GM19035 (cell line): Measurements from ENCODE around the gene VPS4A.
"Not testable (repeated sequence)": the region's sequence is repeated elsewhere in the genome, so short reads cannot be mapped to it uniquely, and the experiment has no call there.

Experiments
- ATAC-seq: cut with Tn5 transposase; IDR thresholded peaks from one replicate; pipeline ENCODE4 v1.9.1; 2021; ENCODE audit not compliant: unreplicated experiment

Gene VPS4A

DNA sequence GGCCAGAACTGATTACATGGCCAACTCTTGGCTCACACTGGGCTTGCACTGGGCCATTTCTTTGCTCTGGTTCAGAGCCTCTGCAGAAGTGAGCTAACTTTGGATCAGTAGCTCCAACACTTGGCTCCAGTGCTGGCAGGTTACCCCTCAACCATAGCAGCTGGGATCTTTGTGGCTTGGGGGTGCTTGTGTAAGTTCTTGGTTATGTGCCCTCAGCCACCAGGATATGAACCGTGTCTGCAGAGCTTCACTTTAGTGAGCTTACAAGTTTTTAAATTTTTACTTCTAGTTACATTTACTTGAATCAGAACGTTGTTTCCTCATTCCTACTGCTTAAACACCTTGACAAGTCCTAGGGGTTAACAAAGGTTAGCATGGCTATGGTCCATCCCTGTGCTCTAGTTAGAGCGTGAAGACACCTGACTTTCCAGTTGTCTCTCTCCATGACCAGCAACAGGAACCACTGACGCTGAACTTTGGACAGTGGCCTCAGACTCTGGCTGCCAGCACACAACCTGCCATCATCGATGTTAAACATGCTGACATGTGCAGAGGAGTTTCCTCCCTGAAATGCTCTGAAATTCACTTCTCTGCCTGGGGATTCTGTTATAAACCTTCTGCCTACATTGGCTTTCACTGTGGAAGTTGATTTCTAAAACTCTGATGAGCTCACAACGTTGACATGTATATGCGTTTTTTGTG lies 15.2 kb downstream of the VPS4A start:
- ATAC-seq: no peak

DNA sequence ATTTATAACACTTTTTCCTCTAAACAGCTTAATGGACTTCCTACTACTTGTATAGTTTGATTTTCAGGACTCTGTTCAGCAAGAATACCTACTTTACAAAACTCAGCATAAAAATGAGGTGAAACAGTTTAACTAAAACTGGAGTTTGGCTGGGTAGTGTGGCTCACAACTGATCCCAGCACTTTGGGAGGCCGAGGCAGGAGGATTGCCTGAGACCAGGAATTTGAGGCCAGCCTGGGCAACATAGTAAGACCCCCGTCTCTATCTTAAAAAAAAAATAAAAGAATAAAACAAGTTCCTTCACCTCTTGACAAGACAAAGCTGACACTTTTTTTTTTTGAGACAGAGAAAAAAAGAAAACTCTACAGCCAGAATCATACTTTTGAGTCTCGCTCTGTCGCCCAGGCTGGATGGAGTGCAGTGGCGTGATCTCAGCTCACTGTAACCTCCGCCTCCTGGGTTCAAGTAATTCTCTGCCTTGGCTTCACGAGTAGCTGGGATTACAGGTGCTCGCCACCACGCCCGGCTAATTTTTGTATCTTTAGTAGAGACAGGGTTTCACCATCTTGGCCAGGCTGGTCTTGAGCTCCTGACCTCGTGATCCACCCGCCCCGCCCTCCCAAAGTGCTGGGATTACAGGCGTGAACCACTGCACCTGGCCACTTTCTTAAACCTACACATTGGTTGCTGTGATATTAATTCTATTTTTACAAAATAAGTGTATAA lies 16.6 kb downstream of the VPS4A start:
- no peak for ATAC-seq

DNA sequence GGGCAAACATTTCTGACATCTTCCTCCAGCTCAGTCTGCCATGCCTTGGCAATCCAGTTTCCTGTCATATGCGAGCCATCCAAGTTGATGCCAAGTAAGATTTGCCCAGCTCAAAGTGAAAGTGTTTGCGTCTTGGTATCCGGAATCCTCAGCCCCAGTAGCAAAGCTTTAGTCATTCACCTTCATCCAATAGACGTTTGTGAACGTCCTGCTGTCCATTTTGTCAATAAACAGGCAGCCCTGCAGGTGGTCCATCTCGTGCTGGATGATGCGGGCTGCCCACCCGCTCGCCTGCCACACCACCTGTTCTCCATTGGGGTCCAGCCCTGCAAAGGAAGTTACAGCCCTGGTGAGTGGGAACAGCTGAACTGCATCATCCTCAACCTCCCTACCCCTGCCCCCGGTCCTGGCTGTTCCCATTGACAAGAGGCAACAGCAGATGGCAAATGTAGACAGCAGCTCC lies 17.7 kb downstream of the VPS4A start:
- no peak for ATAC-seq

DNA sequence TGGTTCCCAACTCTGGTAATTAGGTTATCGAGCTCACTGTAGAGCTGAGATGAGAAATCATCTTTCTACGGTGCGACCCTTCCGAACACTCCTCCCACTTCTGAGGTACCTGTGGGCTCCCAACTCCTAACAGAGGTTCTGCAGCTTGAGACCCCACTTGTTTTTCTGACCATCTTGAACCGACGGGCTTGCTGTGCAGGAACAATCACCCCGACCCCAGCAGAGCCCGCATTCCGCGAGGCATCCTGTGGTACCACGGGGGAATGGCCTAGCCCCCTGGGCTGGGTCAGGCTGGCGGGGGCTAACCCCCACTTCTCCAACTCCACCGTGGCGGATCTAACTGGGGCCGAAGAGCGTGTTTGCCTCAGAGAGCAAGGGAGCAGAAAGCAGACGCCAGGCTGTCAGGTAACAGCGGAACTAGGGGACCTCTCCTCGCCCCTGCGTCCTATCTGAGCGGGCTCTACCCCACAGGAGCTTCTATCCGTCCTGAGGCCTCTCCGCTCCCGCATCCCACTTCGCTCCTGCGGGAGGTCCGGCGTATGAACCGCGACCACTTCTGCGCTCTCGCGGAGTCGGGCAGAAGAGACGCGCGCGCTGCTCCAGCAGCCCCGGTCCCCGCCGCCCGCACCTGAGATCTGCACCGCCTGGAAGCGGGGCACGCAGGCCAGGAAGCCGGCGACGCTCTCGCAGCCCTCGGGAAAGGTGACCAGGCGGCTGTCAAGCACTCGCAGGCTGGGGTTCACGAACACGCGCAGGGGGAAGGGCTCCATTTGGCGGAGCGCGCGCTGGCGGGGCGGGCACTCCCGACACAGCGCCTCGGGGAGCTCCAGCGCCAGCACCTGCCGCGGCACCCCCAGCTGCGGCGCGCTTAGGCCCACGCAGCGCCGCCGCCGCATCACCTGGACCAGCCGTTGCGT lies 18.5 kb downstream of the VPS4A start:
- ATAC-seq: peak; percentile 39

DNA sequence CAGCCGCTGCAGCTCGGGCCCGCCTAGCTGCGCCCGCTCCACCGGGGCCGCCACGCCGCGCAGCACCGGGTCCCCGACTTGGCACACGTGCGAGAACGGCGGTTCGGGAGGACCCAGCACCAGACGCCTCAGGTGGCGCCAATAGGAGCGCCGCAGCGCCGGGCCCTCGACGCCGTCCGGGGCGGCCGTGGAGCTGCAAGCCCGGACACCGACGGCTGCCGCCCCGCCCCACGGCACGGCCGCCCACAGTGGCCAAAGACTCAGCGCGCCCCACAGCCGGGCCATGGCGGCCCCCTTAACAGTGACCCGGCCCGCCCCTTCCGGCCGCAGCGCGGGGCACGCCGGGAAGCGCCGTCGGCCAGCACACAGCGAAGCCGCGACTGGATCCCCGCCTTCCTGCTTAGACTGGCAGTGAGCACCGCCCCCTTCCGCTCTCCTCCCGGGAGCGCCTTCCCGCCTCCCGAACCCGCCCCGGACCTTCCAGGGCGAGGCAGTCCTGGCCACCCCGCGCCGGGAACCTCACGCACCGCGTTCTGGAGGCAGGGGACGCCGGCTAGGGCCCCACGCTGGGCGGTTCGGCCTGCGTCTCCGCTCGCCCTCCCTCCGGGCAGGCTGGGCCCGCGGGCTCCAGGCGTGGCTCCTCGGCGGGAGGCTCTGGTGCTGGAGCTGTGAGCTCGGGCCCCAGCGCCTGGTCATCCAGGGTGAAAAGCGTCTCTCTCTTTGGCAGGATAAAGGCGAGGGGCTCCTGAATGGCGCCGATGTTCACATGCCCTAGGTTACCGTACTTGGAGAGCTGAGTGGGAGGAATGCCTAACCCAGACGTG lies 19.3 kb downstream of the VPS4A start, which contains the start of gene PDF:
PDF (minus strand) TSS at position 303 of the 824 bp plus-strand sequence; CDS start at position 285, 18 bp downstream.
- peak; percentile 91 for ATAC-seq

DNA sequence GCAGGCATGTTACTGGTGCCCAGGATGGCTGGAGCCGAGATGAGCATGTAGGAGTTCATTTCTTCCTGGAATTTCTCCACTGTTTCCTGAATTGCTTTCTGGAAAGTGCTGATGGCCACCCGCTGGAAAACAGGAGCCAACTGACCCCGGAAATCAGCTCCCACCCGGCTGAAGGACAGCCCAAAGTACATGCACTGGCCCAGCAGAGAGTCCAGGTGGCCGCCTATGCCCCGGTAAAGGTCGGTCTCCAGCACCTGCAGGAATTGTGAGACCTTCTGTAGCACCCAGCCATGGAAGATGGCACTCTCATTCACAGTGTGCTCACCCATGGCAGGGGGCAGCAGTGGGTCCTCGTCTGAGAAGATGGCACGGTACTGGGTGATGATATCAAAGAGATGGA lies 23.5 kb downstream of the VPS4A start:
- ATAC-seq: no peak

DNA sequence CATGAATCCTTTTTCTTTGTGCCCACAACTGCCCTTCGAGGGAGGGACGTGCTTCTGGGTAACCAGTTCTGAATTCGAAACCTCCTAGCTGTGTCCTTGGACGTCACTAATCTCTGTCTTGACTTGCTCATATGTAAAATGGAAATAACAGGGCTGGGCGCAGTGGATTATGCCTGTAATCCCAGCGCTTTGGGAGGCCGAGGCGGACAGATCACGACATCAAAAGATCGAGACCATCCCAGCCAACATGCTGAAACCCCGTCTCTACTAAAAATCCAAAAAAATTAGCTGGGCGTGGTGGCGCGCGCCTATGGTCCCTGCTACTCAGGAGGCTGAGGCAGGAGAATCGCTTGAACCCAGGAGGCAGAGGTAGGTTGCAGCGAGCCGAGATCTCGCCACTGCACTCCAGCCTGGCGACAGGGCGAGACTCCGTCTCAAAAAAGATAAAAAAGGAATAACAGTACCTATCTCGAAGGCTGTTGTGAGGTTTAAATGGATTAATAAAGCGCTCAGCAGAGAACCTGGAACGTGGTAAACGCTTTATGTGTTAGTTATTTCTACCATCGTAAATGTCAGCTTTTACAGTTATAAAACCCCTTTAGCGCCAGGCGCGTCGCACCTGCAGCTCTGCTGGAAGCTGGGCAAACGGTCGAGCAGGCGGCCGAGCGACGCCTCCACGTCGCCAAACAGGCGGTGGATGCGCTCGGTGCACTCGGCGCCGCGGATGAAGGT lies 27.6 kb downstream of the VPS4A start:
- ATAC-seq: no peak

DNA sequence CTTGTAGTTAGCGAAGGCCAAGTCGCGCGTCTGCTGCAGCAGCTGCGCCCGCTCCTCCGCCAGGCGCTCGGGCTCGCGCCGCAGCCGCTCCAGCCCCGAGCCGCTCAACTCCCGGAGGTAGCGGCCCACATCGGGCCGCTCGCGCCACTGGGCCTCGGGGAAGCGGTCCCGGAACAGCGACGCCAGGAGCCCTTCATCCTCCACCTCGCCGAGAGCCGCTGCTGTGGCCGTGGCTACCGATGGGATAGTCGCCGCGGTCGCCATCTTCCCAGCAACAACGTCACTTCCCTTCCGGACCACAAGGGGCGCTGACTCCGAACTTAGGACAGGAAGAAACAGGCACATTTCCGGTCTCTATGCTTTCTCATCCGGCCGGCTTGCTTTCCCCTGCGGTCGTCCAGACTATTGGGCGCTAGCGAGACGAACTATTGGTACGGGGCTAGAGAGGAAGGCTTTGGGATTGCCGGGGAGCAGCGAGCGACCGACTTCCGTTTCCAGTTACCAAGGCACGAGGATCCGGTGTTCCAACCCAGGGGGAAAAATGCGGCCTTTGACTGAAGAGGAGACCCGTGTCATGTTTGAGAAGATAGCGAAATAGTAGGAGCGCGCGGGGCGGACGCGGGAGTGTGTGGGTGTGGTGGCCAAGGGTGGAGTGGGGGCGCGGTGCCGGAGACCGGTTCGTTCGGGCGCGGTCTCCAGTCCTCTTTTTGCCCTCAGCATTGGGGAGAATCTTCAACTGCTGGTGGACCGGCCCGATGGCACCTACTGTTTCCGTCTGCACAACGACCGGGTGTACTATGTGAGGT lies 28.3 kb downstream of the VPS4A start, which contains the start of the genes COG8 and NIP7:
COG8 (minus strand) TSS at position 276 of the 806 bp plus-strand sequence; CDS start at position 264, 12 bp downstream.
NIP7 (plus strand) TSS at position 484 of the 806 bp plus-strand sequence; CDS start at position 542, 58 bp downstream.
- peak; percentile 88 for ATAC-seq

DNA sequence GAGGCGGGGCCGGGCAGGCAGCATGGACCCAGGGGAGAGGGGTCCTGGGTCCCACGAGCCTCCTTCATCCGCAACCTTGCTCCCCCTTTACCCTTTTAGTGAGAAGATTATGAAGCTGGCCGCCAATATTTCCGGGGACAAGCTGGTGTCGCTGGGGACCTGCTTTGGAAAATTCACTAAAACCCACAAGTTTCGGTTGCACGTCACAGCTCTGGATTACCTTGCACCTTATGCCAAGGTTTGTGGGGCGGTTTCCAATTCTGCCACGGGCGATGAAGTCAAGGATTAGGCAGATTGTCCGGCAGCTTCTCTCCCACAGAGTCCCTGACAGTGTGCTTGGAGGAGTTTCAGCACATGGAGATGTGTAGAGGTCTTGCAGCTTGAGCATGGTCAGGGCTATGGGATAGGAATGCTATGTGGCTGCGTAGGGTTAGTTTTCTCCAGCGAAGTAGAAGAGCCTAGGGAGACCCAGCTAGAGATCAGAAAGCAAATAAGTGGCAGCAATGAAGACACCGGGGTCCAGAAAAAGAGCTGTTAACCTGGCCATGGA lies 29.0 kb downstream of the VPS4A start:
- ATAC-seq: no peak

DNA sequence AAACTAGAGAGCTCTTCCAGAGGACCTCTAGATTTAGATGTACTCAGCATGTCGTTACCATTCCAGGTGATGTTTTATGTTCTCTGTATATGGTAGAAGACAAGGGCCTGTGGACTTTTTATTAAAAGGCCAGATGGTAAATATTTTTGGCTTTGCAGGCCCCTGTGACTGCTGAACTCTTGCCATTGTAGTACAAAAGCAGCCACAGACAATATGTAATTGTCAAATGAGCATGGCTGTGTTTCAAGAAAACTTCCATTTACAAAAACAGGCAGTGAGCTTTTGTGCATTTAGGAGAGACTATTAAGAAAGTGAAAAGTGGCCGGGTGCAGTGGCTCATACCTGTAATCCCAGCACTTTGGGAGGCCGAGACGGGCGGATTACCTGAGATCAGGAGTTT lies 33.0 kb downstream of the VPS4A start:
- ATAC-seq: no peak

DNA sequence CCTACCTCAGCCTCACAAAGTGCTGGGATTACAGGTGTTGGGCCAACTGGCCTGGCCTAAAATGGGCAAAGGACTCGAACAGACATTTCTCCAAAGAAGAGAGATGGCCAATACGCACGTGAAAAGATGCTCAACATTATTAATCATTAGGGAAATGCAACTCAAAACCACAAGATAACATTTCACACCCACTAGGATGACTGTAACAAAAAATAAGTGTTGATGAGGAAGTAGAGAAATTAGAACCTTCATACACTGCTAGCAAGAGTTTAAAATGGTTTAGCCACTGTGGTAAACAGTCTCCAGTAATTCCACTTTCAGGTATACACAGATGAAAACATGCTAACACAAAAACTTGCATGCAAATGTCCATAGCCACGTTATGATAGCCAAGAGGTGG lies 34.8 kb downstream of the VPS4A start:
- ATAC-seq: no peak

DNA sequence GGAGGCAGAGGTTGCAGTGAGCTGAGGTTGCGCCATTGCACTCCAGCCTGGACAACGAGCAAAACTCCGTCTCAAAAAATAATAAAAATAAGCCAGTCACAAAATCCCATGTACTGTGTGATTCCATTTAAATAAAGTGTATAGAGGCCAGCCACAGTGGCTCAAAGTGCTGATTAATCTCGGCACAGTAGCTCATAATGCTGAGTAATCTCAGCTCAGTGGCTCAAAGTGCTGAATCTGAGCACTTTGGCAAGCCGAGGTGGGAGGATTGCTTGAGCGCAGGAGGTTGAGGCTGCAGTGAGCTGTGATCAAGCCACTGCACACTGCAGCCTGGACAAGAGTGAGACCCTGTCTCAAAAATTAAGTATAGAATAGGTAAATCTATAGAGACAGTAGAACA lies 35.5 kb downstream of the VPS4A start:
- ATAC-seq: no peak

DNA sequence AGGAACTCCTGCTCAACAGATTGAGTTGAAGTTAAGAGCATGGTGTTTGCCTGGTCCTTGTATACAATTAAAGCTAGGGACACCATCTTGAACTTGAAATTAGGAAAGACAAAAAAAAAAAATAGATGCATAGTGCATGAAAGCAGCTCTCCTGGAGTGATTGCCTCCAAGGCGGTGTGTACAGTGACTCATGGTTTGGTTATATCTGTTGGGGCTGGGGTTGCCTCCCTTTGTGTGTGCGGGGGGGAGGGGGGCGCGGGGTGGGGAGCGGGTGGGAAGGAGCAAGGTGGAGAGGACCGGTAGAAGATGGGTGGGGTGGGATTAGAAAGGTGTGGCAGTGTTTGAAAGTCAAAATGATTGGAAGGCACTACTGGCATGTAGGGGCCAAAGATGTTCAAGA lies 37.1 kb downstream of the VPS4A start:
- no peak for ATAC-seq

DNA sequence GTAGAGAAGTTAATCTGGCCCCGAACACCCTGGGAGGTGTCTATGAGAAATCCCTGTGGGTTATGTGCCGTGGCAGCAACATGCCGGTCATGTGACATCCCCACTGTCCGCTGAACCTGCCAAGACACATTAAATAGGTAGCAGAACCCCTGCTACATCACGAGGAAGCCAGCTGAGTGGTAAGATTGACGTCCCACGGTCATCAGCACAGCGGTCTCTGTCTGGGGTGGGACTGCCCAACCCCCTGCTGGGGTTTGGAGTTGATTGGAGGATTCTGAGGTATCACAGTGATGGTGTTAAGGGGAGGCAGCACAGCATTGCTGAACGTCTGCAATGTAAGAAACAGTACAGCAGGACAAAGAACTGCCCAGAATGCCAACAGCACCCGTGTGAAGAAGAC lies 38.4 kb downstream of the VPS4A start:
- no peak for ATAC-seq

DNA sequence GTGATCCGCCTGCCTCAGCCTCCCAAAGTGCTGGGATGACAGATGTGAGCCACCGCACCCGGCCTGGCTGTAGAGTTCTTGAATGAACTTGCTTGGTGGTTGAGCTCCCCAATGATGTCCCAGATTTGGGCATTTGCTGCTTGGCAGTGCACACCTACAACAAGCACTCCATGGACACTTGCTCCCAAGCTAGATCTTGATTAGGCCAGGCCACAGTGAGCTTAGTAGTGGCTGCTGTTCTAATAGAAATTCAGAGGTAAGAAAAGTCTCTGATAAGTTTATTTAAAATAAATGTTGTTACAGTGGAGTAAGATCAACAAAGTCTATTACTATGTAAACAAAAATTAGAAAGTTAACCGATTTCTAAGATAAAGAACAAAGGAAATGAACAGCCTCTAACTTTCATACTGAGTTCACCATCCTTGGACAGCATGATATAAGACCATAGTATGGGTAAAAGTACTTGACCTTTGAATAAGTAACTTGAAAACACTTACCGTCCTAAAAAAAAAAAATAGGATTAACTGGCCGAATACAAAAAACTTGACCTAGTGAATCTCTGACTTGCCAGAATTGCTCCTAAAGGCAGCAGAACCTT lies 39.5 kb downstream of the VPS4A start:
- no peak for ATAC-seq

DNA sequence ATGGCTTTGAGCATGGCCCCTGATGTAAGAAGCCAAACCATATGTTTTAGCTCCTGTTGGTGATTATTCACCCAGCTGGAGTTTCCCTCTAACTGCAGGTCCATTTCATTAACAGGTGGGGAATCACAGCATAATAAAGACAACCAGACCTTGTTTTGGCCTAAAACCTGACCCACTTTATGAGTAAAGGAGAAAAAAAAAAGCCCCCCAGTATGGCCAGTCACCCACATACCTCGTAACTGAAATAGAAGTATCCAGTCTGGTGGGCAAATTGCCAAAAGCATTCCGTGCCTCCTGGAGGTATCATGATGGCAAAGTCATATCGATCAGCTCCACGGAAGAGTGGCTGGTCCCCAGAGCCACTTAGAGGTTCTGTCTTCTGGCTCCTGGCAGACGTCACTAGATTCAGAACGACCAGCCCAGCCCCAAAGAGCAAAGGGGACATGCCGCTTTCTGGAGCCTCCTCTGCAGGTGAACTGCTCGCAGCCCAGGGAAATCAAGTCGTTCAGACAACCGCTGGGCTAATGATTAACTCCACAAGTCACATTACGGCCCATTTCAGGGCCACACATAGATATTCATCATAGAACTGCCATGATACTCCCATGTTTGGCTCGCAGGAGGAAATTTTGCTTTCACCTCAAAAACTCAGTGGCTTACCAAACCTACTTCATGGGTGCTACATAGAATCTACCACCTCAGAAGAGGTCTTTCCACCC lies 40.3 kb downstream of the VPS4A start, which contains the start of gene TMED6:
TMED6 (minus strand) TSS at position 478 of the 719 bp plus-strand sequence; CDS start at position 445, 33 bp downstream.
- no peak for ATAC-seq

DNA sequence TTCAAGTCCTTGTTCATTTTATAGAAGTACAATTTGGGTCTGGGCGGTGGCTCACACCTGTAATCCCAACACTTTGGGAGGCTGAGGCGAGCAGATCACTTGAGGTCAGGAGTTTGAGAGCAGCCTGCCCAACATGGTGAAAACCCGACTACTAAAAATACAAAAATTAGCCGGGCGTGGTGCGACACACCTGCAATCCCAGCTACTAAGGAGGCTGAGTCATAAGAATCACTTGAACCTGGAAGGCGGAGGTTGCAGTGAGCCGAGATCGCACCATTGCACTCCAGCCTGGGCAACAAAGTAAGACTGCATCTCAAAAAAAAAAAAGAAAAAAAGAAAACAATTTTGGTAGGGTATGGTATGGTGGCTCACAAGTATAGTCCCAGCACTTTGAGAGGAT lies 48.9 kb downstream of the VPS4A start:
- not testable (repeated sequence) for ATAC-seq
